Left ventricle myocardium inferior (tissue), 1 donor: ENCODE results near the gene TBX4. TPM values are rescaled to one million over a fixed set of nuclear protein-coding genes. Genes with fewer than 3 reads are reported as not detected.

Source experiments
- DNase-seq: peaks from one replicate; pipeline ENCODE4 v3.0.0-alpha.2; 2020
- H3K27ac ChIP-seq: fragments of 200-600 bp; replicated peaks from 2 replicates; pipeline ENCODE4 v1.8.0; 2021
- H3K27me3 ChIP-seq: fragments of 200-600 bp; 2 replicates; pipeline ENCODE4 v1.8.0; 2021; ENCODE audit warnings: low read depth
- H3K36me3 ChIP-seq: fragments of 200-600 bp; 2 replicates; pipeline ENCODE4 v1.8.0; 2021
- H3K4me1 ChIP-seq: fragments of 200-600 bp; 2 replicates; pipeline ENCODE4 v1.8.0; 2021
- H3K4me3 ChIP-seq: fragments of 200-600 bp; 2 replicates; pipeline ENCODE4 v1.8.0; 2021; ENCODE audit warnings: mild to moderate bottlenecking, moderate library complexity
- H3K9me3 ChIP-seq: fragments of 200-600 bp; replicated peaks from 2 replicates; pipeline ENCODE4 v1.8.0; 2021
- CTCF ChIP-seq: fragments of 200-600 bp; IDR thresholded peaks from 2 replicates; pipeline ENCODE4 v1.8.0; 2021; ENCODE audit warnings: antibody characterized with exemption, mild to moderate bottlenecking, borderline replicate concordance
- intact Hi-C: fragments of 100-400 bp; cut with micrococcal nuclease; formaldehyde crosslinking; loops from one replicate; pipeline ENCODE4 v1.11.0; 2022
- total RNA-seq: library from RNA; stranded (reverse); fragmentation: NEBNext Ultra II Directional; extraction: Animal tissue kit (Norgen Biotek cat#: 25700); gene quantifications from one replicate; pipeline ENCODE4 v1.2.1, GENCODE V29; 2021
- donor health status: DM: no; HTN: yes; CAD: no; lungs with severe emphysema.

The TBX4 gene
- total RNA-seq, 1 donor from 2014 or later: not detected

DNA sequence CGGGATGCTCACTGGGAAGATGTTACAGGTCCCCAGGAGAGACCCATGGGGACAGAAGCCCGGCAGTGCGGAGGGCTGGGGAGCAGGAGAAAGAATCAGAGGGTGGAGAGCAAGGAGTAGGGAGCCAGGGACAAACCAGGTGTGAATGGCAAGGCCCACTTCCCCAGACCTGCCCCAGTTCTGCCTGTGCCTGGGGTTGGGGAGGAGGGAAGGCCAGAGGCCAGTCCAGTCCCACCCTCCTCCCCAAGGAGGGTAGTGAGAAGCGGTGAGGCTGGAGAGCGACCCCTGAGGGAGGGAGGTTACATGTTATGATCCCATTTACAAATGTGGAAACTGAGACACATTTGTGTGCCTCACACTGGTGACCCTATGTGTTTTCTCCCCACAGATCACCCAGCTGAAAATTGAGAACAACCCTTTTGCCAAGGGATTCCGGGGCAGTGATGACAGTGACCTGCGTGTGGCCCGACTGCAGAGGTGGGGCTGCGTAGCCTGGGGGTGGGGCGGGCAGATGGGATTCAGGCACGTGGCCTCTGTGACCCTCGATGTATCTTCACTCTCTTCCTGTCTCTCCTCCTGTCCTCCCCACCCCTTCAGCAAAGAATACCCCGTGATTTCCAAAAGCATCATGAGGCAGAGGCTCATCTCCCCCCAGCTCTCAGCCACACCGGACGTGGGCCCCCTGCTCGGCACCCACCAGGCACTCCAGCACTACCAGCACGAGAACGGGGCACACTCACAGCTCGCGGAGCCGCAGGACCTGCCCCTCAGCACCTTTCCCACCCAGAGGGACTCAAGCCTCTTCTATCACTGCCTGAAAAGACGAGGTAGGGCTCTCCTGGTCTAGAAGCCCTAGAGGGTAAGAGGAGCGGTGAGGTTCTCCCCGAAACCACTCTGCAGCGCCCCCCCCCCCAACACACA lies 27.5 kb downstream of the TBX4 start:
- intact Hi-C loops: no loop called here
- H3K4me3 ChIP-seq: no peak overlapping the region
- no peak for DNase-seq
- TF ChIP-seq CTCF: no peak
- H3K4me1 ChIP-seq: no peaks in the 10 kb centered on the region
- no peaks in the 10 kb centered on the region for H3K36me3 ChIP-seq
- no peak overlapping the region for H3K27ac ChIP-seq
- no peaks in the 10 kb centered on the region for H3K9me3 ChIP-seq
- peaks cover 59% of the 10 kb centered on the region for H3K27me3 ChIP-seq

DNA sequence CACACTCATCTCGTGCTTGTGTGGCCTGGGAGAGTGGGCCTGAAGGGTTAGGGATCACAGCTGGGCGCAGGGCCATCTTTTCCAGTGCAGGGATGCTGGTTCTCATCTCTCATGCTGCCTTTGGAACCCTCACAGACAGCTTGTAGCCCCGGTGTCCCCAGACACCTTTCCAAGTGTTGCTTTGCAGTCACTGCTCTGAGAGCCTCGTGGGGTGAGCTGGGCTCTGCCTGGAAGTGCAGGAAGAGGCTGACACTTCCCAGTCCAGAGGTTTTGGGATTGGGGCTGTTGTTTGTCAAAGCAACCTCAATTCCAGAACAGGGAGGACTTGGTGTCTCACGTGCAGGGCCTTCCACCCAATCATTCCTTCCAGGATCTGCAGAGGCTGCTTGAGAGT lies 28.2 kb downstream of the TBX4 start:
- DNase-seq: no peak
- intact Hi-C loops: no loop called here
- H3K36me3 ChIP-seq: no peaks in the 10 kb centered on the region

DNA sequence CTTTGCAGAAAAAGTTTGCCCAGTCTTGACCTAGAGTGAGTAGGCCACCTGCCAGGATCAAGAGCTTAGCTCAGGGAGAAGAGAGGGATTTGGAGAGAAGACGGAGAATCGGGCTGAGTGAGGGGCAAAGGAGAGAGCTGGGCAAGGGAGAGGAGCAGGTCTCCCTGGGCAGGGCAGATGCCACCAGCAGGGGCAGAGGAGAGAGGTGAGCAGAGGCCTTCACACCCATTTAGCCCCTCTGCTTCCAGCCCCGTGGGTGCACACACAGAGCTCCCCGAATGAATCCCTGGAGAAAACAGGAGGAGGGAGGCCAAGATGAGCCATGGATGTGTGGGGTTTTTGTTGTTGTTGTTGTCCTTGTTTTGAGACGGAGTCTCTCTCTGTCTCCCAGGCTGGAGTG lies 29.2 kb downstream of the TBX4 start:
- H3K36me3 ChIP-seq: no peaks in the 10 kb centered on the region
- peaks cover 59% of the 10 kb centered on the region for H3K27me3 ChIP-seq
- DNase-seq: no peak
- no peaks in the 10 kb centered on the region for H3K4me1 ChIP-seq
- no peak overlapping the region for H3K4me3 ChIP-seq
- intact Hi-C loops: no loop called here
- no peaks in the 10 kb centered on the region for H3K9me3 ChIP-seq
- no peak for TF ChIP-seq CTCF
- H3K27ac ChIP-seq: no peak overlapping the region

More for the DNA sequence above, 28.2 kb downstream of the TBX4 start:
- Histone ChIP-seq H3K27me3 (peaks cover 59% of the 10 kb centered on the region), H3K9me3 (no peaks in the 10 kb centered on the region), H3K4me3 (no peak overlapping the region), H3K4me1 (no peaks in the 10 kb centered on the region), H3K27ac (no peak overlapping the region)
- TF ChIP-seq CTCF: no peak

GRCh38 chr17:61482467-61482866 lies 30.2 kb downstream of the TBX4 start:
- intact Hi-C loops: no loop called here
- DNase-seq: no peak
- H3K27me3 ChIP-seq: peaks cover 56% of the 10 kb centered on the region
- H3K9me3 ChIP-seq: no peaks in the 10 kb centered on the region
- no peaks in the 10 kb centered on the region for H3K4me1 ChIP-seq
- no peaks in the 10 kb centered on the region for H3K36me3 ChIP-seq
- no peak overlapping the region for H3K4me3 ChIP-seq
- H3K27ac ChIP-seq: no peak overlapping the region
- no peak for TF ChIP-seq CTCF

DNA sequence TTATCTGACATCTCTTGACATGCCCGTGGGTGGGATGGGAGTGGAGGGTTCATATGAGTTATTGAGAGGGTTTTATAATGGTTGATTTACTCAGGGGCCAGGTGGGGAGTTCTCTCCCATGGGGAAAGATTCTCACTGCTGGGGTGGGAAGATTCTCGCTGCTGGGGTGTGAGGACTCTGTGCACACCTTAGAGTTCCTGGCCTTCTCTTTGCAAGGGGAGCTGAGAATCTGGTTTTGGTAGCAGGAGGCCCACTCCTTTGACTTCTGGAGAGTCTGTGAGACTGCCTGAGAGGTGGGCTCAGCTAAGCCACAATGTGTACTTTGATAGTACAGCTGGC lies 31.5 kb downstream of the TBX4 start:
- no peak for TF ChIP-seq CTCF
- no peak for DNase-seq
- H3K9me3 ChIP-seq: no peaks in the 10 kb centered on the region

More for the DNA sequence above, 31.5 kb downstream of the TBX4 start:
- Histone ChIP-seq H3K36me3 (no peaks in the 10 kb centered on the region), H3K4me3 (no peak overlapping the region), H3K27ac (no peak overlapping the region), H3K4me1 (no peaks in the 10 kb centered on the region), H3K27me3 (peaks cover 54% of the 10 kb centered on the region)
- intact Hi-C loops: no loop called here
